ENCODE data around the gene TGFBI.

Gene TGFBI

DNA sequence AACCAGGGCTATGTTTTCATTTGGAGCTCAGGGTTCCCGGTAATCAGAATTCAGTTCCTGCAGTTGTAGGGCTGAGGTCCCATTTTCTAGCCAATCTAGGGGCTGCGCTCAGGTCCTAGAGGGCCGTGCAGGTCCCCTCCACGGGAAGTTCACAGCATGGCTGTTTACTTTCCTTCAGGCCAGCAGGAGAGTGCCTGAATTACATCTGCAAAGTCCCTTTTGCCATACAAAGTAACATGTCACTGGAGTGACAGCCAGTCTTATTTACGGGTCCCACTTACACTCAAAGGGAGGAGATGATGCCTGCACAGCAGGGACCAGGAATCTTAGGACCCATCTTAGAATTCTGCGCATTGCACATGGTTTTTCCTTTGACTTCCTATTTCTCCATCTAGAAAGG is 29.9 kb upstream of the TGFBI start:
- Histone ChIP-seq H3K4me2 (ENCODE audit: low read length) (no peak overlapping the region), H3K4me3 (ENCODE audit: low read length) (no peak overlapping the region)

DNA sequence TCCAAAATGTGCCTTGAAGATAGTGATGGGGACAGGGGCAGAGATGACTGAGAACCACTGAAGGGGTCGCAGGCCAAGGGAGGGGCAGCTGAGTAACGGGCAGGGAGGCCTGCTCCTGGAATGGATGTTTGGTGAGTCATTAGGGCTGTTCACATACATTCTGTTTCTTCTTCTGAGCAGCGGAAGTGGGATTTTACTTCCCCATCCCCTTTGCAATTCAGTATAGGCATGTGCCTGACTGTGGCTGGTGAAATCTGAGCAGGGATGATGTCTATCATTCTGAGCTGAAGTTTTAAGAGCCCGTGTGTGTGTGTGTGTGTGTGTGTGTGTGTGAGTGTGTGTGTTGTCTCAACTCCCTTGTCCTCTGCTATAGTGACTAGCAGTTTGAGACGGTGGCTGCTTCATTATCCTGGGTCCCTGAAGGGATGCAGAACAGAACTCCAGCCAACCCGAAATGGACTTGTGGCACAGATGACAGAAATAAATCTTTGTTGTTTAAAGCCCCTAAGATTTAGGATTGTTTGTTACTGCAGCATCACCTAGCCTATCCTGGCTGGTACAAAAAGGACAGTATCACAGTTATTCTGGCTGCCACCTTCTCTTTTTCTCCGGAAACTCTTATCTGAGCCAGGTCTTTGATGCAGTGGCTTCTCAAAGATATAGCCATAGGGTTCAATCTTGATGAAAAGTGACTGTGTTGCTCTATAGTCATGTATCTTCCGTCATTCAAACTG is 29.2 kb upstream of the TGFBI start:
- Histone ChIP-seq H3K4me1 (ENCODE audit: low read length) (no peaks in the 10 kb centered on the region), H3K4me2 (ENCODE audit: low read length) (no peak overlapping the region), H3K27me3 (ENCODE audit: low read depth, low read length) (peaks cover 8% of the 10 kb centered on the region; the same call in 1 of the 2 replicates), H3K27ac (ENCODE audit: low read length) (no peak overlapping the region), H3K79me2 (ENCODE audit: low read length) (no peaks in the 10 kb centered on the region), H4K20me1 (ENCODE audit: insufficient read depth, low read length) (no peaks in the 10 kb centered on the region), H3K4me3 (ENCODE audit: low read length) (no peak overlapping the region), H3K9ac (ENCODE audit: low read length) (no peak overlapping the region), H3K36me3 (replicated peaks; ENCODE audit: low read depth, low read length) (no peaks in the 10 kb centered on the region), H3K9me3 (ENCODE audit: insufficient read depth, low read length) (no peaks in the 10 kb centered on the region), H2AFZ (ENCODE audit: low read depth, low read length) (no peak overlapping the region)
- TF ChIP-seq EZH2phosphoT487 (IDR thresholded peaks at IDR 0.05; ENCODE audit: low read depth) = no peak
- TF ChIP-seq, protein P1, sequence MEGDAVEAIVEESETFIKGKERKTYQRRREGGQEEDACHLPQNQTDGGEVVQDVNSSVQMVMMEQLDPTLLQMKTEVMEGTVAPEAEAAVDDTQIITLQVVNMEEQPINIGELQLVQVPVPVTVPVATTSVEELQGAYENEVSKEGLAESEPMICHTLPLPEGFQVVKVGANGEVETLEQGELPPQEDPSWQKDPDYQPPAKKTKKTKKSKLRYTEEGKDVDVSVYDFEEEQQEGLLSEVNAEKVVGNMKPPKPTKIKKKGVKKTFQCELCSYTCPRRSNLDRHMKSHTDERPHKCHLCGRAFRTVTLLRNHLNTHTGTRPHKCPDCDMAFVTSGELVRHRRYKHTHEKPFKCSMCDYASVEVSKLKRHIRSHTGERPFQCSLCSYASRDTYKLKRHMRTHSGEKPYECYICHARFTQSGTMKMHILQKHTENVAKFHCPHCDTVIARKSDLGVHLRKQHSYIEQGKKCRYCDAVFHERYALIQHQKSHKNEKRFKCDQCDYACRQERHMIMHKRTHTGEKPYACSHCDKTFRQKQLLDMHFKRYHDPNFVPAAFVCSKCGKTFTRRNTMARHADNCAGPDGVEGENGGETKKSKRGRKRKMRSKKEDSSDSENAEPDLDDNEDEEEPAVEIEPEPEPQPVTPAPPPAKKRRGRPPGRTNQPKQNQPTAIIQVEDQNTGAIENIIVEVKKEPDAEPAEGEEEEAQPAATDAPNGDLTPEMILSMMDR (IDR thresholded peaks at IDR 0.05; ENCODE audit: low read depth, low read length) = no peak

More for the DNA sequence above, 29.9 kb upstream of the TGFBI start:
- Histone ChIP-seq H3K36me3 (replicated peaks; ENCODE audit: low read depth, low read length) (no peaks in the 10 kb centered on the region), H3K27me3 (ENCODE audit: low read depth, low read length) (peaks cover 8% of the 10 kb centered on the region; the same call in 1 of the 2 replicates), H3K27ac (ENCODE audit: low read length) (no peak overlapping the region), H4K20me1 (ENCODE audit: insufficient read depth, low read length) (no peaks in the 10 kb centered on the region), H3K9me3 (ENCODE audit: insufficient read depth, low read length) (no peaks in the 10 kb centered on the region), H3K79me2 (ENCODE audit: low read length) (no peaks in the 10 kb centered on the region), H2AFZ (ENCODE audit: low read depth, low read length) (no peak overlapping the region), H3K4me1 (ENCODE audit: low read length) (no peaks in the 10 kb centered on the region), H3K9ac (ENCODE audit: low read length) (no peak overlapping the region)
- no peak for TF ChIP-seq EZH2phosphoT487 (IDR thresholded peaks at IDR 0.05; ENCODE audit: low read depth)
- TF ChIP-seq, protein P1 (IDR thresholded peaks at IDR 0.05; ENCODE audit: low read depth, low read length) = no peak

DNA sequence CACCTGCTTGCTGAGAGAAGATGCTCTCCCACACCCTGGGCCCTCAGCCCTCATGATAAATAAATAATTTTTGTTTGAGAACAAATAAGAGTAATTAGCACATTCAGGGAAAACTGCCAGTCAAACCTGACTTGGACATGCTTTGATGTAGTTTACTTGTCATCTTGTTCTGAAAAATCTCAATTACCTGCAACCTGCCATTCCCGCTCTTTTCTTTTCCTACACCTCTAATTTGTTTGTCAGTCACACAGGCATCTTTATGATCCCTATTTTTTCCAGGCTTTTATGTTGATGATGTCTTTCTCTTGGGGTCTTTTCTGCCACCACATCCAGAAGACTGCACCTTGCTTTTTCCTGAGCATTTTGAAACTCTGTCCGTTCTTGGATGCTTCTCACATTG is 28.6 kb upstream of the TGFBI start:
- H3K27ac ChIP-seq (ENCODE audit: low read length) = no peak overlapping the region
- no peak overlapping the region for H2AFZ ChIP-seq (ENCODE audit: low read depth, low read length)
- no peaks in the 10 kb centered on the region for H3K36me3 ChIP-seq (replicated peaks; ENCODE audit: low read depth, low read length)

DNA sequence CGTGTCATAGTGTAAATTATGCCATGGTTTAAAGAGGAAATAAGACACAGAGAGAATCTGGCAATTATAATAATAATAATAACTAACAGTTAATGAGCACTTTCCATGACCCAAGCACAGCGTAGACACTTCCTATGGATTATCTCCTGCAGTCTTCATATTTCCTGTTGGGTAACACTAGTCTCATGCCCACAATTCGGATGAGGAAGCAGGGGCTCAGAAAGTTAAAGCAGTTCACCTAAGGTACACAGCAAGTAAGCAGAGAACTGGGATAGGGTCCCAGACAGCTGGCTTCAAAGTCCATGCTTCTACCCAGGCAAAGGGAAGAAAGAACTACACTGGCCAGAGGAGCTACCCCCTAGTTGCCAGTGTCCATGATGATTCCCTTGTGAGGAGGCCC is 27.9 kb upstream of the TGFBI start:
- Histone ChIP-seq H3K36me3 (replicated peaks; ENCODE audit: low read depth, low read length) (no peaks in the 10 kb centered on the region), H3K9me3 (ENCODE audit: insufficient read depth, low read length) (no peaks in the 10 kb centered on the region), H2AFZ (ENCODE audit: low read depth, low read length) (no peak overlapping the region), H3K79me2 (ENCODE audit: low read length) (no peaks in the 10 kb centered on the region), H3K27me3 (ENCODE audit: low read depth, low read length) (no peaks in the 10 kb centered on the region; the same call in 1 of the 2 replicates), H3K4me2 (ENCODE audit: low read length) (no peak overlapping the region), H3K4me1 (ENCODE audit: low read length) (no peaks in the 10 kb centered on the region), H3K27ac (ENCODE audit: low read length) (no peak overlapping the region), H3K4me3 (ENCODE audit: low read length) (no peak overlapping the region), H3K9ac (ENCODE audit: low read length) (no peak overlapping the region), H4K20me1 (ENCODE audit: insufficient read depth, low read length) (no peaks in the 10 kb centered on the region)
- TF ChIP-seq, protein P1 (IDR thresholded peaks at IDR 0.05; ENCODE audit: low read depth, low read length) = no peak
- no peak for TF ChIP-seq EZH2phosphoT487 (IDR thresholded peaks at IDR 0.05; ENCODE audit: low read depth)

More for the DNA sequence above, 28.6 kb upstream of the TGFBI start:
- Histone ChIP-seq H4K20me1 (ENCODE audit: insufficient read depth, low read length) (no peaks in the 10 kb centered on the region), H3K4me3 (ENCODE audit: low read length) (no peak overlapping the region), H3K9ac (ENCODE audit: low read length) (no peak overlapping the region), H3K4me2 (ENCODE audit: low read length) (no peak overlapping the region), H3K79me2 (ENCODE audit: low read length) (no peaks in the 10 kb centered on the region), H3K27me3 (ENCODE audit: low read depth, low read length) (peaks cover 2% of the 10 kb centered on the region; the same call in 1 of the 2 replicates), H3K4me1 (ENCODE audit: low read length) (no peaks in the 10 kb centered on the region), H3K9me3 (ENCODE audit: insufficient read depth, low read length) (no peaks in the 10 kb centered on the region)
- TF ChIP-seq, protein P1 (IDR thresholded peaks at IDR 0.05; ENCODE audit: low read depth, low read length) = no peak
- no peak for TF ChIP-seq EZH2phosphoT487 (IDR thresholded peaks at IDR 0.05; ENCODE audit: low read depth)
